HG03060 (cell line): Measurements from ENCODE around the gene FNBP1.
A peak's percentile ranks its signal among the peaks of the same experiment; 100 is the strongest.
"Not testable (repeated sequence)": the region's sequence is repeated elsewhere in the genome, so short reads cannot be mapped to it uniquely, and the experiment has no call there.

ENCODE experiments used
- ATAC-seq: cut with Tn5 transposase; IDR thresholded peaks from one replicate; pipeline ENCODE4 v1.9.1; 2021; ENCODE audit warnings: low read depth, moderate number of reproducible peaks; ENCODE audit not compliant: unreplicated experiment

Gene FNBP1

DNA sequence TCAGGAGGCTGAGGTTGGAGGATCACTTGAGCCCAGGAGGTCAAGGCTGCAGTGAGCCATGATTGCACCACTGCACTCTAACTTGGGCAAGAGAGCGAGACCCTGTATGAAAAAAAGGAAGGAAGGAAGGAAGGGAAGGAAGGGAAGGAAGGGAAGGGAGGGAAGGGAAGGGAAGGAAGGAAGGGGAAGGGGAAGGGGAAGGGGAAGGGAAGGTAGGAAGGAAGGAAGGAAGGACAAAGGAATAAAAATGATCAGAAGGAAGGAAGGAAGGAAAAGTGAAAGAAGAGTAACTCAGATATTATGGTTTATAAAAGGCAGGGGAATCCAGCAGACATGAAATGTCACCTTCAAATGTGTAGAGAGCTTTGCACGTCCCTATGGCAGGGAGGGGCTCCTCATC is 143.4 kb downstream of the FNBP1 start:
- ATAC-seq, result no peak

DNA sequence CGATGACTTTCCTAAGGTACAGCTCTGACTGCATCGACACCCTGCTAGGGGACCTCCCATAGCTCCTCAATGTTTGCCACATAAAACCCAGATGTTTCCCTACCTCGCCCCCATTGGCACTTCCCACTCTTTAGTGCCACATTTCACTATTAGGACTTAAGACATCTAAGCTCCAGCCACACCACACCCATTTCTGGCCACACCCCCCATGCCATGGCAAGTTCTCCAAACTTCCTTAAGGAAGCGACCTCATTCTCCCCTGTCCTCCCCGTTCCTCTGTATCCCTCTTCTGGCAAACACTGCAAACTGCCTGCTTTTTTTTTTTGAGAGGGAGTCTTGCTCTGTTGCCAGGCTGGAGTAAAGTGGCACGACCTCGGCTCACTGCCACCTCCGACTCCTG is 144.8 kb downstream of the FNBP1 start:
- no peak for ATAC-seq

DNA sequence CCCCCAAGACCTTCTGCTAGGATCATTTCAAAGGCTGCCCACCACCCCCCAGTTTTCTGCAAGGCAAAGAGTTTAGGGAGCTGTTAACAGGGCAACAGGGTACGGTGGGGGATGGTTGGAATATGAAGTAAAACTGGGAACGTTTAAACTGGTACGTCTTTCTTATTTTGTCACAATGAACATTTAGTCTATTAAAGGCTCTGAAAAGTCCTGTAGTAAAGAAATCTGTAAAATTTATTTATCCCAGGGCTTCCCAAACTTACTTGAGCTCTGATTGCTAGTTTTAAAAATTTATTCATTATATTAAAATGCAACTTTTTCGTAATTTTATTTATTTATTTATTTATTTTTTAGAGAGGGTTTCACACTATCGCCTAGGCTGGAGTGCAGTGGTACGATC is 145.7 kb downstream of the FNBP1 start:
- ATAC-seq, result no peak

DNA sequence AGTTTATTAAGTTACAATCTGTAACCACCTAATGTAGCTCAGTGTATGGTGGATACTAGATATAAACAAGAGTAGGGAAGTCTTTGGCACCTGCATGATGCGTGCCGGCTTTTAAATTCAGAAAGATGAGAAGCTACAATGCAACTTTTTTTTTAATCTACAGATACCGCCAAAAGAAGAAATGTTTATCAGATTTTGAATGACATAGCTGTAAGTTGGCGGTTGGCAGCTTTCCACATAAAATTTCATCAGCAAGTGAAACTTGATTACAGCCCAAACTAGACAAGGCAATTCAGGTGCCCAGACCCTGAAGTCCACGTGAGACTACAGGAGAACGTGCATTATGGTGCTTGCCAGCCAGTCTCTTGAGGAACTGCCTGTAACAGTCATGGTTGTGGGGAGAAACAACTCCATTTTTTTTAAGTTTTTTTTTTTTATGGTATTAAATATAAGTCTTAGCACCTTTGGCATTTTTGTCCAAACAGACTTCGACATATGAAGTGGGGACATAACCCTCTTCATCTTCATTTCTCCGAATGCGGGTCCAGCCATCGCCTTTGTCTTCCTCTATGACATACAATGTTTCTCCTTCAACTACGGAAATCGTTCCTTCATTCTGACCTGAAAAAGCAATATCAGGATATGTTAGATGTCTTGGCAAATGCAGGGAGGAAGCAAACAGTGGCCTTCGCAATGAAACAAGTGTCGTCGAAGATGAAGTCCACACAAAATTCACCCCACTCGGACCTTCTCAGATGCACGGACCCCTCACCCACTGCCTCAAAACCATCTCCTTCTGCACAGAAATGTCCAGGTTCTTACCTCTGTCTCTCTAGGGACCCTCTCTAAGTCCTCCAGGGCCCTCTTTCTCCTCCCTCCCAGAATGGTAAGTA is 147.4 kb downstream of the FNBP1 start:
- no peak for ATAC-seq

DNA sequence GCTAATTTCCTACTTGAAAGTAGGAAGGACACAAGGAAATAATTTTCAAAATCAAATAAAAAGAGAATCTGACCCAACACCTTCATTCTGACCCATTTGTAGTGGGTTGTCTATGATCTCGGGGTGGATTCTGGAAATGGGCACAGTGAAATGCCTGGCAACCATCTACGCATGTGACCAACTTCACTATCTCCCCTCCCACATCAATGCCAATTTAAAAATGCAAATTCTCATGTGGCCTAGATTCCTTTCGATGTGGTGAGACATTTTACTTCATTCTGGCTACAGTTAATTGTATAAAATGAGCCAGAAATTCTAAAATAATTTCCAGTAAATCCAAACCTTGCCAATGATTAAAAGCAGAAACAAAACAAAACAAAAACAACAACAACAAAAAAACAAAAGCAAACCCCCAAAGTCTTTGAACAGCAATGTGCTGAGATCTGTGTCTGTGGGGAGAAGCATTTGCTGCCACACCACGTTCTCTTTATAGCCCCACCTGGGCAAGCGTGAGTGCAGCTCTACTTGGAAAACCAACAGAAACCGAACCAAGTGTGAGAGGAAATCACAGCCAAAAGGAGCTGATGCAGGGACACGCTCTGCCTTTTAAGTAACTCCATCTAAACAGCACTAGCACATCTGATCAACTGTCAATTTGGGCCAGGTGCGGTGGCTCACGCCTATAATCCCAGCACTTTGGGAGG is 148.7 kb downstream of the FNBP1 start:
- ATAC-seq, result no peak

DNA sequence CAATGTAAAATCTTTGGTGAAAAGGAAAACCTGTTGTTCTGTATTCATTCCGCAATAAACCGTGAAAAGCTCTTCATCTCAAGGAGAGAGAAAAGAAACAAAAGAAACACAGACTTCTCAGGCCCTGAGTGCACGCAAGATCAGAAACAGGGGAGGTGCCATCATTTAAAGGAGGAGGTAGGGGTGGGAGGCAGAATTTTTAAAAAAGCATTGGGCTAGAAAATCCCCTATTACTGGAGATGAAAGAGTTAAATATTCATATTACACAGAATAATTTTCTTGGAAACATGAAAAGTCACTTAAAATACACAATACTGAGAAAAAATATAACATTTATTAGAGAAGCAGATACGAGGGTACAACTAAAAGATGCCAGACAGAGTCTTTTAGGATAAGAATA is 151.4 kb downstream of the FNBP1 start:
- ATAC-seq, result no peak

DNA sequence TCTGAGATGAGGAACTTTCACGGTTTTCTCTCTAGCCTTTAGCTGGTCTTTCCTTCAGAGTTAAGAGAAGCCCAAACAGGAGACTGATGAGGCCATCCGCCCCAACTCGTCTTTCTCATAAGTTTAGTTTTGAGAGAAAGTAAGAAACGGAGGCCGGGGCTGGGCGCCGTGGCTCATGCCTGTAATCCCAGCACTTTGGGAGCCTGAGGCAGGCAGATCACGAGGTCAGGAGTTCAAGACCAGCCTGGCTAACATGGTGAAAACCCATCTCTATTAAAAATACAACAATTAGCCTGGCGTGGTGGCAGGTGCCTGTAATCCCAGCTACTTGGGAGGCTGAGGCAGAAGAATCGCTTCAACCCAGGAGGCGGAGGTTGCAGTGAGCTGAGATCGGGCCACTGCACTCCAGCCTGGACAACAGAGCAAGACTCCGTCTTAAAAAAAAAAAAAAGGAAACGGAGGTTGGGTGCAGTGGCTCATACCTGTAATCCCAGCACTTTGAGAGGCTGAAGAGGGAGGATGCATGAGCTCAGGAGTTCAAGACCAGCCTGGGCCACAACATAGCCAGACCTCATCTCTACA is 152.2 kb downstream of the FNBP1 start:
- ATAC-seq, result not testable (repeated sequence)

DNA sequence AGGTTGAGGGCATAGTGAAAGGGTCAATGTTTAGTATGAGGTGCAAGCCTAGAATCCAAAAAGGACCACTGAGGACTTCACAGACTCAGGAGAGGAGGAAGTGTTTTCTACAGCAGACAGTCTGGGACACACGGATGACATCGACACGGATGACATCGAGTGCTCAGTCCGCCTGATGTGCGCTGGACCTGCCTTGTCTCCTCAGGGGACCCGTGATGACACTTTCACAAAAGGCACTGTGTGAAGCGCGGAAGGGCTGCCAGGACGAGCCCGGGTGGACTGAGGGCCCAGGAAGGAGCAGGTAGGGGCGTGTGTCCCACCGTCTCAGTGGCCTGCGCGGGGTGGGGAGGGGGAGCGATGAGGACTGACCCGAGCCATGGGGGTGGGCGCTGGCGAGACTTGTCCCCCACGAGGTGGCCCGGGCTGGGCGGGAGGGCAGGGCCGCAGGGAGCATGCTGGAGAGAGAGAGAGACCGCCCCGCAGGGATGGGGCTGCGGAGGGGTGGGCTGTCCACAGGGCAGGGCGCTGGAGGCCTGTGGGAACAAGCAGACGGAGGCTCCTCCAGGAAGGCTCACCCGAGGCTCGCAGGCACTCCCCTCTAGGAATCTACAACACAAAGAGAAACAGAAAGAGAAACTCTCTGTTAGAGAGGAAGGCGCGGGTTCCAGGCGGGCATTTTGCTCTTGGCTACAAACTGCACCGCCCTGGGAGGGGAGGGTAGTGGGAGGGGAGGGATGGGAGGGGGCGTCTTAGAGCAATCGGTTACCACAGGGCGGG is 152.9 kb downstream of the FNBP1 start:
- no peak for ATAC-seq

DNA sequence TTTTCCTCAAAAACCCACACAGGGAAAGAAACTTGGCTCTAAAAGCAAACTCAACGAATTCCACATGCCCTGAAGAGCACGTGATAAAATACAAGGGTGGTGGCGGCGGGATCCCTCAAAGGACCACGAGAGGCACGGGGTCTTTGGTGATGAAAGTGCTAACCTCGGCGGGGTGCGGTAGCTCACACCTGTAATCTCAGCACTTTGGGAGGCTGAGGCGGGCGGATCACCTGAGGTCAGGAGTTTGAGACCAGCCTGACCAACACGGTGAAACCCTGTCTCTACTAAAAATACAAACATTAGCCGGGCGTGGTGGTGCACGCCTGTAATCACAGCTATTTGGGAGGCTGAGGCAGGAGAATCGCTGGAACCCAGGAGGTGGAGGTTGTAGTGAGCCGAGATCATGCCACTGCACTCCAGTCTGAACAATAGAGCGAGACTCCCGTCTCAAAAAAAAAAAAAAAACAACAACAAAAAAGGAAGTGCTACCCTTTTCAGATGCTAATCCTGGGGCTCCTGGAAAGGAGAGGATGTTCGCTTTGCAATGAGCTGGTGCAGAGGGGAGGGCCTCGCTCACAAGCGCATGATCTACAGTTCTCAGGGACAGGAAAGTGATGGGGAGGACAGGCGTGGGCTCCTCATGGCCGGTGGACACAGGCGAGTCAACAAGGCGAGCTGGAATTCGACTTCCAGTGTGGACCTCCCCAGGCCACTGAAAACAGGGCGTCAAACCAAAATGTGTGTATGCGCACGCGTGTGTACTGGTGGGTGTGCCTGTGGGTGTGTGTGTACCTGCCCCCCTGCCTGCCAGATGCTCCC is 153.7 kb downstream of the FNBP1 start:
- ATAC-seq, result no peak

DNA sequence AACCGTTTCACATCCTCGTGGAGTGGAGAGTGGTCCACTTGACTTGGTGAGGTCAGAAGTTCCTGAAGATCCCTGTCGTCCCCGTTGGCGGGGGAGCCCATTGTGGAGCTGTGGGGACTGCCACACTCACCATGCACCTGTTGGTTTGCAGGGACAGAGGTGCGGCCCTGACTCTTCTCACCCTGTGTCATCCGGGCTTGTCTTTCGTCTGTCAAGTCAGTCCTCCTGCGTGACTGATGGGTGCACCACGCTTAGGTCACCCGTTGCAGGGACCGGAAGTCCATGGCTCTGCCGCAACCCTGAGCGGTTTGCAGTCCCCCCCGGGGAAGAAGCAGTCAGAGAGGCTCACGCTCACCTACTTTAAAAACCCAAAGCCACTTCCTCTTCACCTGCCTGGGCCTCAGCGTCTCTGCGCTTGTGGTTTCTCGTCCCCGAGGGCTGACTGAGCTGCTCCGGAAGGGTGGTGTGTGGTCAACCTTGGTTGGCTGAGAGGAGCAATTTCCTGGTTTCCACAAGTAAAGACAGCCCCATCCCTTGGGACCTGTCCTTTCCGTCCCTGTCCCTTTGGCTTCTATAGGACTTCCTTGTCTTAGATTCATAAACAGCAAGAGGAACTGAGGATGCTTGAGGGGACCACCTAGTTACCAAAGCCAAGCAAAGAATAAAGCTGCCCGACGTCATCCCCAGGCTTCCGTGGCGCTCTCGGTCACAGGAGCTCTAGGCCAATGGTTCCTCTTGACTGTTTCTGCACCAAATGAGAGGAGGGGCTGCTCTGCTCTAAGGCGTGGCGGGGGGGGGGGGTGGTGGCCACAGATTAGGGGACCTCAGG is 154.5 kb downstream of the FNBP1 start:
- ATAC-seq, result peak; percentile 40

DNA sequence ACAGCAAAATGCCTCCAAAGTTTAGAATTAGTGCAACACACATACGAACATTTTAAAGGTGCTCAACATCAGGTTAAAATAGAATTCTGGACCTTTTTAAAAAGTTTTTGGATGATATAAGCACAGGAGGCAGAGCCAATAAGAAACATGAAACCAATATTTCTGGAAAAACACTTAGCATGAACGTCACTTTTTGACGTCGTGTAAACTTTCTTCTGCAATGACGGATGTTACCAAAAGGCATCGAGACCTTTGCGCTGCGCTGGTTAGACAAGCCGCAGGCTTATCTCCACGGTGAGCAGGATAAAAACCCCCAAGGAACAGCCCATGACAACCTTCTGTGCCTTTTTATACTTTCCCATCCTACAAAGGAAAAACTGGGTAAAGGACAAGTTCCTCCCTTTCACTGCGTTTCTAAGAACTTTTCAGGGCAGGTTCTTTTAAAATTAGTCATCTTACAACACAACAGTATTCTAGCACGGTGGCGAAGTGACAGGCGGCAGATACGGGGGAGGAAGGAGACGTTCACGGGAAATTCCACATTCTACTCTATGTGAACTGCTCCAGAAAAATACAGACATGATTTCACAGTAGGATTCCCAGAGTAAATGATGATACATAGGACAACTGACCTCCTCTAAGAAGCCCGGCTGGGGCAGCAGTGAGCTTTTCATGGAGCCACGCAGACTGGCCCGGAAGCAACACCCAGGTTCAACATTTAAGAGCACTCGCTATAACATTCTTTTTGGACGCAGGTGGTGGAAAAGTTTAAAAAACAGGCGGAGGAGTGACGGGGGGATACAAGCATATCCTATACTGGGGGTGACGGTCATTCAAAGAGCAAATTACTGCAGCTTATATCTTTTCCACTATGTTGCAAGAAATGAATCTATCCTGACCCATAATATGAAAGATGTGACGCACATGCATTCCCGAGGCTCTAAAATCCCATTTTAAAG is 155.4 kb downstream of the FNBP1 start:
- ATAC-seq, result peak; percentile 0

DNA sequence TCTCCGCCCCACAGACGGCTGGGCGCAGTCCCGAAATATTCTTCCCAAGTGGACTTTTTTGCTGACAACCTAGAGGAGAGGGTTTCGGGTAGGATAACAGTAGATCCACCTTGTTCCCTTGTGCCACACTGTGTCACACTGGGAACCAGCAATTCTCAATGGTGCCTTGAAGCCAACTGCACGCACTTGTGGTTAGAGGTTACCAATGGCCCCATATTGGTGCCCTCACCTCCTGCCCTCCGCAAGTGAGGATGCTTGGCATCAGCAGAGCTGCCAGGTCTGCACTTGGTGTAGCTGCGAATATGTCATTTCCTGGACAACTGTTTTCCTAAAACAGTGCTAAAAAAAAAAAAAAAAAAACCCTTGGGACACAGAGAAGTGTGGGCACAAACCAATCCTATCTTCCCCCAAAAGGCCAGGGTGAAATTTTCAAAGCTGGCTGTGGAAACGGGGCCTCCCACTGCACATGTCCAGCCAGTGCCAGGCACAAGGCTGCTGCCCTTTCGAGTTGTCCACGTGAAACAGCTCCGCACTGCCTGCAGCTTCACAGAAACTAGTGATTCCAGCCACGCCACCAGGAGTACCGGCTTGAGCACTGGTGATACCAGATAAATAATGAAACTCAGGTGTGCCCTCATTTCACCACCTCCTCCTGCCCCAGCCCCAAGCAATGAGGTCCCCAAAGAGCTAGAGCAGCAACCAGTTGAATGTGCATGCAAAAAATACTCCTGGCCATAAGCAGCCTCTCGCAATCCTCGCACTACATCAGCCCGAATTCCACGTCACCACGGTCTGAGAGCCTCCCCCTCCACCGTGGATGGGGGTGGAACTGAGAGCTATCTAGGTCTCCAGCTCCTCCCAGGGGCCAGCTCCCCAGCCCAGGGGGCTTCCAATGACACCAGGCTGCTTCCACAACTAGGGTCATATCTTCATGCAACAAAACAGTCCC is 156.5 kb downstream of the FNBP1 start:
- ATAC-seq, result no peak

DNA sequence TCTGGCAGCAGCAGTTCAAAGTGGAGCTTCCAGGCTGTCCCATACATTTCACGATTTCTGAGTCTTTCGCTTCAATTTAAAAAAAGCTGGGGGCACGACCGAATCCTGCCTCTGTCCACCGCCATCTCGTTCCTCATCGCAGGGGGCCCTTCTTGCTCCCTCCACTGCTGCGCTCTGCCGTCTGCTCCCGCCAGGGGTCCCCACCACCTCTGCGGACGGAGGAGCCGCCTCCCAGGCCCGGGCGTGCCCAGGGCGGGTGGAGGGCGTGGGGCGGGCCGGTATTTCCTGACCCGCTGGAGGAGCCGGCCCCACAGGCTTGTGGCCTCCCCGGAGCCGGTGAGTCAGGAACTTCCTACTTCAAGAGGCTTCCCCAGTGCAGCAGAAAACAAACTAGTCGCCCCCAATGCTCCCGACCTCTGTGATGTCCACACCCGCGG is 157.3 kb downstream of the FNBP1 start:
- ATAC-seq, result no peak

DNA sequence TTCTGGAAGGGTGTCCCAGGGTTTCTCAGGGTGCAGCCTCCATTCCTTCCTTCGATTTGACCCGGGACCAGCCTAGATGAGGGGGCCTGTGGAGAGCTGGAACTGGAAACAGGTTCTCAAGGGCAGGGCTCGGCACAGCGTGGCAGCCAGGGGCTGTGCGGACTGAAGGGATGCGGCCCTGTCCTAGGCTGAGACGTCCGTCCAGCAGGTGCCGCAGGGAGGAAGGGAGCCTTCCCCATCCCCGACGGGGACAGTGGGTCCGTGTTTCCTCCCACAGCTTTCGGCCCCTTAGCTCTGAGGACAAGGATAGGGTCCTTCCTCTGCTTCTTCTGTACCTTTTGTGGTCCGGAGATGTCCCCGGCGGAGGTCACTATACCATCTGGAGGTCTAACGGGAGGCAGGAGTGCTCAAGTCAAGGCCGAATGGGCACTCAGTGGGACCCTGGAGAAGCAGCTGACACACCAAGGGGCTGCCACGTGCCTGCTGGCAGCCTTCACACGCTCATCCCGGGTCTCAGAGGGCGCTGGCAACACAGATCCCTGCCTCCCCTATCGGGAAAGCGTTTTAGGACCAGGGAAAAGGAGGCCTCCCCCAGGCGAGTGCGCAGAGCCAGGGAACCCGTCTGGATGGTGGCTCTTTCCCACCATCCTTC is 157.8 kb downstream of the FNBP1 start:
- no peak for ATAC-seq

DNA sequence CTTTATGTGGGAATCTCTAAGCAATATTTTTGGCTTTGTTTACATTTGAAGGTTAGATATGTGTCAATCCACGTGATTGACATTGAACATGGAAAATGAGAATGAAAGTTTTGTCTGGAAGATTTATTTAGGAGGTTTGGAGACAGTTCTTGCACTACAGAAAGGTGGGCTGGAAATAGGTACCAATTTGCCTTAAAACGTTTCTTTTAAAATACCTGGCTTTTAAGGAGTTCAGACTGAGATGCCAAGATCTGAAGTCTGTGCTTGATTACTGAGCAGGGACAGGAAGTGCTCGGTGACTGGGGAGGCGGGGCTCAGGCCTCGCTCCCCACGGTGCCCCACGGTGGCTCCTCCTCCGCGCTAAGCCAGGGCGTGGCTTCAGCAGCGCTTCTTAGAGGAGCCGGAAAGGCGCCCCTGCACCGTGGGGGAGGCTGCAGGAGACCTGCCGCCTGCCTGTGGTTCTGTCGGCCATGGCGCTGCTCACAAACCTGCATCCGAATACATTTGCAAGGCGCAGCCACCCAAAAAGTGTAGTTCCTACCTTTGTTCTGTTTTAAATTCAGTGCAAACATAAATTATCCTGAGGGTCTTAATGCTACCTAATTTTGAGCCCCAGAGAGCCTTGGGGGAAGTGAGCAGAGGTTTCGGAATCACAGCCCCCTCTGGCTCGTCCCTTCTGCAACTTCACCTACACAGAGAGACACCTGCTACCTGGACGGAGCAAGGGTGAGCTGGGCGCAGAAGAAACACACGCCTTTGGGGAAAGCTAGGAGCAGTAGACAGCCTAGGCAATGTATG is 158.6 kb downstream of the FNBP1 start:
- no peak for ATAC-seq
